Measurements from ENCODE around the gene SEPTIN5. TPM values are rescaled to one million over a fixed set of nuclear protein-coding genes. Genes with fewer than 3 reads are reported as not detected.

The SEPTIN5 gene
- total RNA-seq, 3 donors from 2014 or later (not counting 1 experiment from before 2014, with no cell fraction given): 0.52 to 4.5 (median 1.9) TPM

DNA sequence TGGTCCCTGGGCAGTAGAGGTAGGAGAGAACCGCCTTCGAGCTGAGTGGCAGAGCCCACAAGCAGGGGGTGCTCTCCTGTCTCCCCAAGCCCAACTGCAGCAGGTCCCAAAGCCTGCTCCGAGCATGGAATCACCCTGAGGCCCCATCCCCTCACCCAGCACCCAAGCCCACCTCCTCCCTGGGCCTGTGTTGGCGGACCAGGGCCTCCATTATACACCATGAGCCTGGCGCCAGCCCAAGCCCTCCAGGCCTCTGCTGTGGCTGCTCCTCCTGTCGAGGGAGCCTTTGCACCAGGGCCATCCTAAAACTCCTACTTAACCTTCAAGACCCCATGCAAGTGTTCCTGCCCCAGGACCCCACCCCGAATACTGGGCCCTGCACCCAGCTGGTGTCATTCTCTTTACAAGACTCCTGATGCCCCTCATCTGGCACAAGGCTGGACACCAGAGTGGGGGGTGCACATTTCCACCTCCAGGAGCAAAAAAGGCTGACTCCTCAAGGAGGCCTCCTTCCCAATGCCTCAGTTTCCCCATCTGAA is 25.7 kb downstream of the SEPTIN5 start:
- Histone ChIP-seq H3K4me3 (ENCODE audit: low read length) (no peak overlapping the region), H3K9me3 (ENCODE audit: control insufficient read depth, insufficient read depth, low read length) (no peaks in the 10 kb centered on the region), H3K27me3 (ENCODE audit: control insufficient read depth, insufficient read depth, low read length) (no peaks in the 10 kb centered on the region), H3K27ac (ENCODE audit: low read length) (no peak overlapping the region), H3K36me3 (ENCODE audit: control insufficient read depth, insufficient read depth, low read length) (no peaks in the 10 kb centered on the region), H3K4me1 (ENCODE audit: control insufficient read depth, insufficient read depth, low read length) (no peaks in the 10 kb centered on the region)
- intact Hi-C loops (cut with micrococcal nuclease): no loop called here
- DNase-seq (no peak), ATAC-seq (no peak)
- H3K4me1 Mint-ChIP-seq: no peaks in the 10 kb centered on the region
- no peak overlapping the region for H3K27ac Mint-ChIP-seq
- peaks cover 0 to 1% of the 10 kb centered on the region in 2 donors for H3K27me3 Mint-ChIP-seq (ENCODE audit: low read depth in 2 of 2)
- WGBS (ENCODE audit: insufficient coverage): 87% methylated on average over 7 of the region's 7 CpGs
- no peaks in the 10 kb centered on the region for H3K9me3 Mint-ChIP-seq
- no peaks in the 10 kb centered on the region for H3K36me3 Mint-ChIP-seq
- TF ChIP-seq, protein P1, sequence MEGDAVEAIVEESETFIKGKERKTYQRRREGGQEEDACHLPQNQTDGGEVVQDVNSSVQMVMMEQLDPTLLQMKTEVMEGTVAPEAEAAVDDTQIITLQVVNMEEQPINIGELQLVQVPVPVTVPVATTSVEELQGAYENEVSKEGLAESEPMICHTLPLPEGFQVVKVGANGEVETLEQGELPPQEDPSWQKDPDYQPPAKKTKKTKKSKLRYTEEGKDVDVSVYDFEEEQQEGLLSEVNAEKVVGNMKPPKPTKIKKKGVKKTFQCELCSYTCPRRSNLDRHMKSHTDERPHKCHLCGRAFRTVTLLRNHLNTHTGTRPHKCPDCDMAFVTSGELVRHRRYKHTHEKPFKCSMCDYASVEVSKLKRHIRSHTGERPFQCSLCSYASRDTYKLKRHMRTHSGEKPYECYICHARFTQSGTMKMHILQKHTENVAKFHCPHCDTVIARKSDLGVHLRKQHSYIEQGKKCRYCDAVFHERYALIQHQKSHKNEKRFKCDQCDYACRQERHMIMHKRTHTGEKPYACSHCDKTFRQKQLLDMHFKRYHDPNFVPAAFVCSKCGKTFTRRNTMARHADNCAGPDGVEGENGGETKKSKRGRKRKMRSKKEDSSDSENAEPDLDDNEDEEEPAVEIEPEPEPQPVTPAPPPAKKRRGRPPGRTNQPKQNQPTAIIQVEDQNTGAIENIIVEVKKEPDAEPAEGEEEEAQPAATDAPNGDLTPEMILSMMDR (IDR thresholded peaks at IDR 0.05): no peak
- no peak overlapping the region for H3K4me3 Mint-ChIP-seq

DNA sequence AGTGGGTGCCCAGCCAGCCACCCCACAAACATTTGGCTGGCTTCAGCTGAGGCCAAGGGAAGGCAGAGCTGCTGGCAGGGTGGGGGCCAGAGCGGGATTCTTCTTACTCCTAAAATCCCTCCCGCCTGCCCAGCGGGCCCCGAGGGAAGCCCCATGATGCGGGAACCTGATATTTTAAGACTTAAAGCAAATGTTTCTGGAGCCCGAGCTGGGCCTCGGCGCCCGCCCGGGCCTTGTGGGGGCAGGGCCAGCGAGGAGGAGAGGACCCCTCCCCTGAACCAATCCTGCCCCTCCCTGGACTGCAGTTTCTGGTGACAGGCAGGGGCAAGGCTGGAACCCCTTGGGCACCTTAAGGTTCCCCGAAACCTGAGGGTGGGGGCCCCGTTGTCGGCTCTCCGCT is 26.3 kb downstream of the SEPTIN5 start:
- H3K4me3 ChIP-seq (ENCODE audit: low read length): no peak overlapping the region
- WGBS (ENCODE audit: insufficient coverage): 88% methylated on average over 15 of the region's 15 CpGs
- H3K9me3 ChIP-seq (ENCODE audit: control insufficient read depth, insufficient read depth, low read length): no peaks in the 10 kb centered on the region
- no peak overlapping the region for H3K27ac ChIP-seq (ENCODE audit: low read length)
- no peaks in the 10 kb centered on the region for H3K9me3 Mint-ChIP-seq
- ATAC-seq (no peak), DNase-seq (no peak)
- H3K4me1 ChIP-seq (ENCODE audit: control insufficient read depth, insufficient read depth, low read length): no peaks in the 10 kb centered on the region
- no peaks in the 10 kb centered on the region for H3K36me3 ChIP-seq (ENCODE audit: control insufficient read depth, insufficient read depth, low read length)
- H3K36me3 Mint-ChIP-seq: no peaks in the 10 kb centered on the region
- H3K4me1 Mint-ChIP-seq: no peaks in the 10 kb centered on the region
- TF ChIP-seq, protein P1 (IDR thresholded peaks at IDR 0.05): no peak
- no peak overlapping the region for H3K27ac Mint-ChIP-seq
- H3K27me3 ChIP-seq (ENCODE audit: control insufficient read depth, insufficient read depth, low read length): no peaks in the 10 kb centered on the region
- H3K4me3 Mint-ChIP-seq: no peak overlapping the region
- H3K27me3 Mint-ChIP-seq (ENCODE audit: low read depth in 2 of 2): no peaks in the 10 kb centered on the region
- intact Hi-C loops (cut with micrococcal nuclease): no loop called here

DNA sequence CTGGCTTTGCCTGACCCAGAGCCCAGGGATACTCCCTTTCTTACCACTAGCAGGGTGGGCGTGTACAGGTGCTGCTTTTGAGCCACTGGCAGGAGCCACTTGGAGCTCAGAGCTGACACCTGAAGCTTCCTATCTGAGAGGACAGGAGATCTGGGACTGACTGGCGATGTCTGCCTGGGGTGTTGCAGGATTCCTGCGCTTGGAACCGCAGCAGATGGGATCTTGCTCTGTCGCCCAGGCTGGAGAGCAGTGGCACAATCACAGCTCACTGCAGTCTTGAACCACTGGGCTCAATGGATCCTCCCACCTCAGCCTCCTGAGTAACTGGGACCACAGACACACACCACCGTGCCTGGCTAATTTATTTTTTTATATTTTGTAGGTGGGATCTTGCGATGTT is 26.8 kb downstream of the SEPTIN5 start:
- no peaks in the 10 kb centered on the region for H3K9me3 ChIP-seq (ENCODE audit: control insufficient read depth, insufficient read depth, low read length)
- H3K4me1 Mint-ChIP-seq: no peaks in the 10 kb centered on the region
- TF ChIP-seq, protein P1 (IDR thresholded peaks at IDR 0.05): no peak
- H3K27me3 ChIP-seq (ENCODE audit: control insufficient read depth, insufficient read depth, low read length): no peaks in the 10 kb centered on the region
- WGBS (ENCODE audit: insufficient coverage): 94% methylated on average over 6 of the region's 7 CpGs
- H3K4me1 ChIP-seq (ENCODE audit: control insufficient read depth, insufficient read depth, low read length): no peaks in the 10 kb centered on the region
- H3K27me3 Mint-ChIP-seq (ENCODE audit: low read depth in 2 of 2): no peaks in the 10 kb centered on the region
- DNase-seq (no peak), ATAC-seq (no peak)
- no peak overlapping the region for H3K27ac Mint-ChIP-seq
- no peaks in the 10 kb centered on the region for H3K36me3 ChIP-seq (ENCODE audit: control insufficient read depth, insufficient read depth, low read length)
- H3K4me3 Mint-ChIP-seq: no peak overlapping the region
- H3K4me3 ChIP-seq (ENCODE audit: low read length): no peak overlapping the region
- no peaks in the 10 kb centered on the region for H3K36me3 Mint-ChIP-seq
- intact Hi-C loops (cut with micrococcal nuclease): no loop called here
- no peak overlapping the region for H3K27ac ChIP-seq (ENCODE audit: low read length)
- no peaks in the 10 kb centered on the region for H3K9me3 Mint-ChIP-seq

Measured in natural killer cell (primary cell).